Epidermal melanocyte (primary cell): ENCODE measurements around the gene RYR3.
A peak's percentile ranks its signal among the peaks of the same experiment; 100 is the strongest.

ENCODE experiments used
- DNase-seq: peaks from one replicate; pipeline ENCODE4 v3.0.0; 2011; ENCODE audit warnings: low spot score; ENCODE audit not compliant: insufficient read length

The RYR3 gene

DNA sequence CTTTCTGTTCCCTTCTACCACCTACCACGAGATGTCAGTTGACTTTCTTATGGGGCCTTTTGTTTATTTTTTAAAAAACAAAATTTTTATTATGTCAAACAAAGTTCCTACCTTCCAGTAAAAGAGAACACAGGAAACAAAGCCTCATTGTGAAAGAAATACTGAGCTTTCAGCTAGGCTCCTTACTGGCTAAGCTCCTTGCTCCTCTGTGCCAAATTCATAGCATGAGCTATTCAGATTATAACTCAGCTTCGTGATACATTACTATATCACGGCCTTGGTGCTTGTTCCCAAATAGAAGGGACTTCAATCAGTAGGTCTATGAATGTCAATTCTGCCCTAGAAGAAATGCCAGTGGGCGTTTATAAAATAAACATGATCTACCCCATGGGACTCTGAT, 511.7 kb downstream of the RYR3 start:
- DNase-seq: no peak

DNA sequence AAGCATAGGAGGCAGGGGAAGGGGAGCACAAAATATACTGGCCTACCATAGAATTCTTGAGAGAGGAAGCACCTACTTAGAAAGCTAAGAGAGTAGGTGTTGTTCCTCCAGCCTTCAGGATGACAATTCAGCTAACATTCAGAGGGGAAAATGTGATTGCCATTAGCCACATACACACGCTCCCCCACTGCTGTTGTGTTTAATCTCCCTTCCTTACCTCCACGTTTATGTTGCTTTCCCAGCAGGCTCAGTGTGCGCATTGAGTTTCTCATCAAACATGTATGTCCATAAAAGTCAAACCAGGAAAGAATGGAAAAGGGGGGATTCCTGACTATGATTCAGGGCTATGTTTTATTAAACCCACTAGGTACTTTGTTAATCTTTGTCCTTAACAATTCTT, 512.4 kb downstream of the RYR3 start:
- no peak for DNase-seq

DNA sequence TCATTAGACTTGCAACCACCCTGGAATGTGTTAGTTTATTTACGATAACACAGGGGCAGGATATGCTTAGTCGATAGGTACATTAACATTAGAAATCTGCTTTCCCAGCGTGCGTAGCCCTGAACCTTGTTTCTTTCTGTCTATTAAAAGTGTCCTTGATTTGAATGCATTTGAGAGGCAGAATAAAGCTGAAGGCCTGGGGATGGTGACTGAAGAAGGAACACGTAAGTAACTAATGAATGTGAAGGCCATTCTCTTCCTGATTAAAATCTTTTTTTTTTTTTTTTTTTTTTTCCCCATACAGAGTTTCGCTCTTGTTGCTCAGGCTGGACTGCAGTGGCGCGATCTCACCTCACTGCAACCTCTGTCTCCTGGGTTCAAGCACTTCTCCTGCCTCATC, 514.7 kb downstream of the RYR3 start:
- DNase-seq: no peak

DNA sequence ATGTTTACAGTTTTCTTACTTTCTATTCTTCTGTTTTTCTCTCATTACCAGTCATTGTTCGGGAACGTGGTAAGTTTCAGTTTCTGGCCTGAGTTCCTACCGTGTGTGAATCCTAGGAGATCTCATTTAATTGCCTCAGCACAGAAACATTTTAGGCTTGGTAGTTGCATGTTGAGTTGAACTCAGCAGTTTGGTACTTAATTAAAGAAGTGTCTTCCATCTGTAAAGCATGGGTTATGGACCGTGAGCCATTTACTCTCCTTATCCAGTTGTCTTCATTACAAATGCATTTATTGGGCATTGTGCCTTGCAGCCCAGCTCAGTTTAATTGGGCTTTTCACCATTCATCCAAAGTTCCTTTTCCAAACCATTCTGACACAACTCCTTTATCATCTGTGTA, 515.4 kb downstream of the RYR3 start:
- no peak for DNase-seq

DNA sequence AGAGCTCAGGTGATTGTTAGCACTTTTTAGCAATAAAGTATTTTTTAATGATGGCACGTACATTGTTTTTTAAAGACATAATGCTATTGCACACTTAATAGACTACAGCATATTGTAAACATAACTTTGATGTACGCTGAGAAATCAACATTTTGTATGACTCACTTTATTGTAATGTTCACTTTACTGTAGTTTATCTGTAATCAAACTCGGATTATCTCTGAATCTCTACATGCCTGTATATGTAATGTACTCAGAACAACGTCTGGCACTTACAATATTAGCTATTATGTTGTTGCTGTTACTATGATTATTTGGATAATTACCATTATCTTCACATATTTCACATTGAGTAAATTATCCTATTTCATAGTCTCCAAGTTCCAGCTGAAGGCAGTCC, 519.6 kb downstream of the RYR3 start:
- DNase-seq: no peak

DNA sequence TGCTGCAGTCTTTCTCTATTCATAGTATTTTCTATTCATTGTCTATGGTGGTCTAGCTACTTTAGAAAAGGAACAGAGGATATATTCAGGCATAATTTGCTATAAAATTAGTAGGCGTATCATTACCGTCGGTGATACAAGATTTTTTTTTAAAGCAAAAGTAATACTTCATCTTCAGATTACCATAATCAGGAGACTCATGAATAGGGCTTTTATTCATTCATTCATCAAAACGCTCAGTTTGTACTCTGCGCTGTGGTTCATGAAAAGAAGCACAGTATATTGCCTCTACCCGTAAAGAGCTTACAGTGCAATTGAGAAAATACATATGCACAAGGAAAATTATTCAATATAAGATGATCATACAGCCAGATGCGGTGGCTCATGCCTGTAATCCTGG, 520.9 kb downstream of the RYR3 start:
- no peak for DNase-seq

DNA sequence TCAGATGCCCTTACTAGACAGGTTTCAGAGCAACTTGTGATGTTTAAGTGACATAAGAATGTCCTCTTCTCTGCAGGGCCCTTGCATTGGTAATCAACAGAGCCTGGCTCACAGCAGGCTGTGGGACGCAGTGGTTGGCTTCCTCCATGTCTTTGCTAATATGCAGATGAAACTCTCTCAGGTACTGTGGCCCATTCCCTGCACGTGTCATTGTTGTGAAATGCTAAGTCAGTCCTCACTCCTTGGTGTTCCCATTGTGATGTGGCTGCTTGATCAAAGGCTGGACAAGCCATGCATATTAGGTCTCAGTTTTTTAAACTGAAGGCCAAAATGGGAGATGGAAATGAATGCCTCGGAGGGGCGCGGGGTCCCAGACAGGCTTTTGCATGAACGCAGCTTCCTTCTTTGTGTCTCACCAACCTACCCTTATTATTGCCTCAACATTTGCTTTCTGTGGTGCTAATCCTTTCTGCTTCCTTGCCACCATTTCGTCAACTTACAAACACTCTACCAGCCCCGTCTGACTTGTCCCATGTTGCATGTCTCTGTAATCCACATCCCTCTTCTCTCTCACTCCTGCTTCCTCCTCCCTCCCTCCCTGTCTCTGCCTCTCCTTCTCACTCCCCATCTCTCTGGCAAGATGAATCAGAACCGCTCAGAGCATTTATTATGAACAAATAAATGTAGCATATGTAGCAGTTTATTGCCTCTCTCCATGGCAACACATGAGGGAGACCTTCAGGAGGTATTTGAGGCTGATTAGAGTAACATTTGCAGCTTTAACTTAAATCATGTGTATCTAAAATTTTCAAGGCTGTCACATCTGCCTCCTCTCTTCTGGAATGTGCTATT, 524.4 kb downstream of the RYR3 start:
- DNase-seq: no peak

DNA sequence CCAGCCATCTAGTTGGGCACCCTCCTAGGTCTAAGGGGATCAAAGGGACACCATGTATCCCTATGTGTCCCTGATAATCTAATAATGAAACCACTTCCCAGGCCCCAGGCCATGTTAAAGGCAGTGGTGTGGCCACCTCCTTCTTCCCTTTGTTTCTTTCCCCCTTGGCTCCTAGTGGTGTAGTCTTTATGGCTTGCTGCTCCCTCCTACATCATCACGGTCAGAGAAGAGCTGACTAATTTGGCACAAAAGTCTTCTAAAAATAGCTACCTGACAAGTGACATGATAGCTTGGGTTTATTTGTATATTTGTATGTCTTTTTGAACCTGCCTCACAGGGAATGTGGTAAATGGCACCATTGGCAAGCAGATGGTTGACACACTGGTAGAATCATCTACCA, 526.5 kb downstream of the RYR3 start:
- no peak for DNase-seq

DNA sequence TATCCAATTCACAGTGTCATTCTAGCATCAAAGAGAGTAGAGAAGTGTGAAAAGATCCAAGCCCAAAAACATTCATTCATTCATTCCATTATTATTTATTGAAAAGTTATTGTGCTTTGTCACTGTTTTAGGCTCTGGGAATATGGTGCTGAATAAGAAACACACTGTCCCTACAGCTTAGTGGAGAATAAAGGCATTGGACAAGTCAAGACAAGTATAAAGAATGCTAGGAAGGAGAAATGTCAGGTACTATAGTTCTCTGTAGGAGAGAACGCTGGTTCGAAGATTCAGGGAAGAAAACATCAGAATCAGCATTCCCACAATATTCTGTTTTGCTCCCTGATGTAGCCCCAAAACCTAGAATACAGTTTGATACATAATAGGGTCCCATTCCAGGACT, 528.8 kb downstream of the RYR3 start:
- DNase-seq: no peak

DNA sequence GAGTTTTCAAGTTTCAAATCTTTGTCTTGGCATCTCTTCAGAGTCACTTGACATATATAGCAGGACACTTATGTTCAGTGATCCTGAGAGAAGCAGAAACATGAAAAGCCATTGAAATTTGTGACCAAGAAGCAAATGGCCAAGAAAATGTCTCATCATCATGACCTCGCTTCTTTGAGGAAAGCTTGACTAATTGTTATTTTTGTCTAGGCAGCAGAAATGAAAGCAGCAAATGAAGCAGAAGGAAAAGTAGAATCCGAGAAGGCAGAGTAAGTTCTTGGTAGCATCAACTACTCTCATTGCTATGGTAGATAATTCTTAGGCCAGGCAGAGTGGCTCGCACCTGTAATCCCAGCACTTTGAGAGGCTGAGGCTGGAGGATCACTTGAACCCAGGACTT, 529.8 kb downstream of the RYR3 start:
- no peak for DNase-seq

DNA sequence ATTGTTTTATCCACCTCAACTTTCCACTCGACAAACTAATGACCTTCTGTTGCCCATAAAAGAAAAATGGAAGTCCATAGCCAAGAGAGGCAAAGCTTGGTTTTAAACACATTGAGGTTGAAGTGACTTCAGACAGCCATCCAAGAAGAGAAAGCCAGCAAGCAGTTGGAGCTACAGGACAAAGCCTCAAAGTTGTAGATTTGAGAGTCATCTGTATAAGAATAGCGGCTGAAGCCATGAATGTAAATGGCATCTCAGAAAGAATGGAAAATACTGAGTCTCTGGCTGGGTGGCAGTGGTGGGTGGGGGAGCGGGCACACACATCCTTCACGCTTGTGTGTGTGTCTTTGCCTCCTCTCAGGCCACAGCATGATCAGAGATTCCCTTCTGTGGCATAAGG, 533.4 kb downstream of the RYR3 start:
- no peak for DNase-seq

DNA sequence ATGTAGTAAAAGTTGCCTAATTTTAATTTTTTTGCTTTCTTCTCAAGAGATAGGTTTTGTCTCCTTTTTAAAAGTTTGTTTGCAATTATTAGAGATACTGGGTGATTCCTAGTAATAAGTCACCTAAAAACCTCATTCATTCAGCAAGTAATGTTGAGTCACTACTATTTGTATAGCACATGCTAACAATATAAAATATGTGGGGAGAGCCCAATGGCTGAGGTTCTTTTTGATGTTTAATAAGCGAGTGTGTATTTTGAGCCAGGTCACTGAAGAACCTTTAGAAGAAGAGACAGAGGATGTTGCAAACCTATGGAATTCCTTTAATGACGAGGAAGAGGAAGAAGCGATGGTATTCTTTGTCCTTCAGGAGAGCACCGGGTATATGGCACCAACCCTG, 533.8 kb downstream of the RYR3 start:
- no peak for DNase-seq

DNA sequence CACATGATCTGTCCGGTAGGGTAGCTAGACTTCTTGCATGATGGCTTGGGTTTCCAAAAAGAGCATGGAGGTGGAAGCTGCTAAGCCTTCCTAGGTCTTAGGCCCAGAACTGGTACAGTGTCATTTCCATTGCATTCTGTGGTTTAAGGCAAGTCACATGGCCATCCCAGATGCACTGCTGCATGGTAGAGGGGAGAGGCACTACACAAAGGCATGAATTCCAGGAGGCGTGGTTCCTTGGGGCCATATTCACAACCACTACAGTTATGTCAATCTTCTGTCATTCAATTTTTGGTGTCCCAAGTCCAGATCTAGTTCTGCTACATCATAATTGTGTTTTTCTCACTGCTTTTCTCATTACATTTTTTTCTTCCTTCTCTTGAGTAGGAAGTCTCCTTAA, 535.4 kb downstream of the RYR3 start:
- no peak for DNase-seq

DNA sequence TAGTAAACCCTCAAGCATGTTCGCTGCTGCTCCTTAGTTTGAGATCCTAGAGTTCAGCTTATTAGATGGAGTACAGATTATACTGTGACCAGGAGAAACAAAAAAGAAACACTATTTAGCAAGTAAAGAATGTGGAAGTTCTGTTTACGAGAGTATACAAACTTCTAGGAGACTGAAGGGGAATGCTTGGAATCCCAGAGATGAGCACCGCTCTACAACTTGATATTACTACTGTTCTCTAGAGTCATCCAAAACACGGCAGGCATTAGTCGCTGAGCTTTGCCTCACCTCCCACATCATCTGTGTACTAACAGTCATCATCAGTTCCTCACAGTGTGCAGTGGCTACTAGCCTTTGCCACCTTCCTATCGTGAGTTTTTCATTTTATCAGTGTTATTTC, 536.1 kb downstream of the RYR3 start:
- no peak for DNase-seq

DNA sequence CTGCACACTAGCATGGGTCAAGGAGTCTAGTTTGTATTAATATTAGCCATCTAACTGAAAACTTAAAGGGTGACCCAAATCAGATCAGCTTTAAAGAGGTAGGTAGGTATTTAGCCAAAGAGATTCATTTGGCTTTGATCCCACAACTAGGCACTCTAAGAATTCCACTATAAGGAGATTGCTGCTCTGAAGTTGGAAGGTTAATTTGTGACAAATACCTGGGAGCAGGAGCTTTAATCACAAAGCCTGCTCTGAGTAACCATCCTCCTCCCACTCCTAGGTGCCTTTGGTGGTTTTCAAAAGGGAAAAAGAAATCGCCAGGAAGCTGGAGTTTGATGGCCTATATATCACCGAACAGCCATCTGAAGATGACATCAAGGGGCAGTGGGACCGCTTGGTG, 537.2 kb downstream of the RYR3 start:
- no peak for DNase-seq

DNA sequence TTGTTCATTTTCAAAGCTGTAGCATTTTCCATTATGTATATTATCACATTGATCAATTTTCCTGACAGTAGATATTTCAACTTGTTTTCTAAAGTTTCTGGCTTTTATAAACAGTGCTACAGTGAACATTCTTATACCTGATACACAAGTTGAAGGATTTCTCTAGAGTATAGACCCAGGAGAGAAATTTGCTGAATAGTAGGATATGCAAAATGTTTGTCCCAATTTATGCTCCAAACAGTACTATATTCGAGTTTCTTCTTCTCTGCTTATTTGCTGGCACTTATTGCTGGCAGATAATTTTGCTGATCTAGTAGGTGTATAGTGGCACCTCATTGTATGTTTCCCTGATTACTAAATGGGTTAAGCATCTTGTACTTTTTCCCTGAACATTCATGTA, 540.3 kb downstream of the RYR3 start:
- DNase-seq: no peak

DNA sequence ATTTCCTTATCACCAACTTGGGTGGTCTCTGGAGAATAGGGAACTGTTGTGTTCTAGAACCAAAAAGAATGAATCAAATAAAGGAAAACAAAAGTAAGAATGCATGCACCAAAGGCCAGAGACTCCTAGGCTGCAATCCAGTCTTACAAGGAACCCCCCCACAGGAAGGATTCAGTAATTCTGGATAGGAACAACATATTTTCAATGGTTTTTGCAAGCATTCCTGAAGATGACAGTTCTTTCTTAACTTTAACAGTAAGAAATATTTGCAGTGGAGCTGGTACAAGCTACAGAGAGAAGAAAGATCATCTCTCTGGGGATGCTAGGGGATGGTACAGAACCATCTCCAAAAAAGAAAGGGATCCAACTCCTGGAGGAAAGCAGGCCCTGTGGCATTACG, 541.3 kb downstream of the RYR3 start:
- no peak for DNase-seq

DNA sequence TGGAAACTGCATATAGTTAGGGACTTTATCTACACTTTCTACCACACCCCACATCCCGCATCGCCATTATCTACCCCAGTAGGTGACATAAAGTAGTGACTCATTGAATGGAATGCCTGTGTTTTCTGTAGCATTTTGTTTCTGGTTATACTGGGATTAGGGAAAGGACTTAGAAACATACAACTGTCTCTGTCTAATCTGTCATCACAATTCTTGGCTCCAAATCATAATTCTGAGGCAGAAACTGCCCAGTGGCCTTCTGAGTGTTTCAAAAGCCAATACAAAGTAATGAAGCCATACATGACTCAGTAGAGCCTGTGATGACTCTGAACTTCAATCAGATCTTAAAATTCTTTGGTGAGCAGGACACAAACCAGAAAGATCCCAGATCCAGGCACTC, 541.8 kb downstream of the RYR3 start:
- no peak for DNase-seq

DNA sequence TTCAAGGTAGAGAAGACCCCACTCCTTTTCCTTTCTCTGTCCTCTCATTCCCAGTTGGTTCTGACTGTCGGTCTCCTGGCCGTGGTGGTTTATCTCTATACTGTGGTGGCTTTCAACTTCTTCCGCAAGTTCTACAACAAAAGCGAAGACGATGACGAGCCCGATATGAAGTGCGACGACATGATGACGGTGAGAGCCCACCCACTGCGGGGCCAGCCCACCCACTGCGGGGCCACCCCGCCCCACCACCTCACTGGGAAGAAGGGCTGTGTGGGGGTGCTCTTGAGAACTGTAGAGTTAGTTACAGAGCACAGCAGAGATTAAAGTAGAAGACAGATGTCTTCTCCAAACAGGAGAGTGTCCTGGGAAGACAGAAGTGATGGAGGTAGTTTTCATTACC, 547.0 kb downstream of the RYR3 start:
- no peak for DNase-seq

DNA sequence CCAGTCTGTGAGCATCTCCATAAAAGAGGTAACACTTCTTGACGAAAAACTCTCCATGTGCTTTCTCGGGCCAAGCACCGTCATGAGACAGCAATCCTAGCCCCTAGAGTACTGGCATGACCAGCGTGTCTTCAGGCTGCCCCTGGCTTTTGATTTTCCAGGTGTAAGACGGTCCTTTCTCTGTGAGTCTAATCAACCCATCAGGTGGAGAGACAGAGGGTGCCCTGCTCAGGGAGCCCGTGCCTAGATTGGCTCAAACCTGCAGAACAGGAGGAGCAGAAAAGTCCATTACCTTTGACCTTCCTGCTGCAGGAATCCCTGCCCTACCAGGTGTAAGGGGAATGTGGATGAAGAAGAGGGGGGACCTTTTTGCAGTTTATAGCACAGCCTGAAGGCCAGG, 548.1 kb downstream of the RYR3 start:
- no peak for DNase-seq

DNA sequence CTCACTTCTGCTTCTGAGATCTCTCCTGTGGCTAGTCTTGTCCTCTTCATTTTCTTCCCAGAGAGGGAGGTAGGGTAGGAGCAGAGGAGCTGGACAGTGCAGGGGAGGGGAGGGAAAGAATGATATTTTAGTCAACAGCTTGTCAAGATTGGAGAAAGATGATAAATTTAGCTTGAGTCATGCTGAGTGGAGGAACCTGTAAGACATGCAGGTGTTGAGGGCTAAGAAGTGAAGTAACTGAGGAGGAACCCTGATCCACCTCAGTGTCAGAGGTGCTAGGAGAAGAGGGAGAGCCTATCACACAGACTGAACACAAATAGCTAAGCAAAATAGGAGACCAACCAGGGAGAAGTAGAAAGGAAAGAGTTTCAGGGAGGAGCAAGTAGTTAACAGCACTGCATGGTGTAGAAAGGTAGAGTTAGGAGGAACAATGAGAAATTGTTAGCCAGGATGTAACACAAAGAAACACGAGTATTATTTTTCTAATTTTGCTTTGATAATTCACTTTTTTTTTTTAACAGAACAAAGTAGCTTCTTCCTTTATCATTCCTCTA, 549.3 kb downstream of the RYR3 start:
- no peak for DNase-seq

DNA sequence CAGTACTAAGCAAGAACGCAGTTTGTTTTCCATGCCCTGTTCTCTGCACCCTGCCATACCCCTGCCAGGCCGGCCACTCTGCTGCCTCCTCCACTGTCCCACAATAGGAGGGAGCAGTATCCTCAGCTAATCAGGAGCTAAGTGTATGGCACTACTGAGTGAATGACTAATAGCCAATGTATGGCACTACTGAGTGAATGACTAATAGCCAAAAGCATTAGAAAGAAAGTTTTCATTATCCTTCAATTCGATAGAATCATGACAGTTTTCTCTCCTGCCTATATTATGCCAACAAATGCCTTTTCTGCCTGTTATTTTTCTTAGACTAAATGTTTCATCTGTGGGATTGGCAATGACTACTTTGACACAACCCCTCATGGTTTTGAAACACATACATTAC, 550.0 kb downstream of the RYR3 start:
- no peak for DNase-seq

DNA sequence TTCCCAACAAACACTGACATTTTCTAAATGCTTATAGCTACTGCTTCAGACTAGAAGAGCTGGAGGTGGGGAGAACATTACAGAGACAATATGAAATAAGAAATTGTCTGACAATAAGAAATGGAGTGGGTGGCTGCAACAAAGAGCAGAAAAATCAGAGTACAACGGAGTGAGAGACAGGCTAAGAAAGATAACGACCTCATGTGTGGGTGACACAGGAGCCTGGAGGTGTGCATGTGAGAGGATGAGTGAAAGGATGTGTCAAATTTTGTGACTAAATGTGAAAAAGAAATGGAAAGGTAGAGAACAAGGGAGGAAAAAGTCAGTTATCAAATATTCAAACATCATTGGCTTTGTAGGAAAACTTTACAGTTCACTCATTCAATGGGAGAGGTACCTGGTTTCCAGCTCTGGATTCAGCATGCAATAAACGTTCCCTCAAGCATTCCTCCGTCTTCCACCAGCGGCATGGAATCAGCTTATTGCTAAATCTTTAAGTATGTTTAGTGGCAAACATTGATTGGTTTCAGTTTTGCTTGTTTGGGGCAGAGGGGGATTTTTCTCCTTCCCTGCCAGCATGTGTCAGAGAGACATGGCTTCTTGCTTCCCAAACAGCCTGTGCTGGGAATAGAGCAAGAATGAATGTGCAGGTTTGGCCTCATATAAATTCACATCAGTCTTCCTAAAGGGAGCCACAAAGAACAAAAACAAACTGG, 553.8 kb downstream of the RYR3 start:
- DNase-seq: peak; percentile 13
